ENCODE data around the gene FPR1. TPM values are rescaled to one million over a fixed set of nuclear protein-coding genes. Genes with fewer than 3 reads are reported as not detected.

The FPR1 gene
- total RNA-seq, 1 donor from 2014 or later = not detected

- peaks cover 3% of the 10 kb centered on the region for H3K9me3 ChIP-seq (ENCODE audit: insufficient read depth, low read depth, low read length)
- no peaks in the 10 kb centered on the region for H3K27me3 ChIP-seq (ENCODE audit: insufficient read depth, low read length)
- H4K20me1 ChIP-seq (ENCODE audit: insufficient read depth, low read length) = no peaks in the 10 kb centered on the region
- H3K4me3 Mint-ChIP-seq (ENCODE audit: unreplicated experiment) = no peak overlapping the region
- no peaks in the 10 kb centered on the region for H3K79me2 ChIP-seq (ENCODE audit: insufficient read depth, low read length)
- no peaks in the 10 kb centered on the region for H3K4me1 Mint-ChIP-seq (ENCODE audit: low read depth, unreplicated experiment)
- H3K36me3 Mint-ChIP-seq (ENCODE audit: low read depth, unreplicated experiment) = no peaks in the 10 kb centered on the region
- no peak overlapping the region for H3K27ac Mint-ChIP-seq (ENCODE audit: unreplicated experiment)
- H3K4me3 ChIP-seq (ENCODE audit: insufficient read depth, low read depth, low read length) = no peak overlapping the region
- peaks cover 11% of the 10 kb centered on the region for H3K9me3 Mint-ChIP-seq (ENCODE audit: unreplicated experiment)
- peak overlapping the region; percentile 11 for H3K27ac ChIP-seq (ENCODE audit: low read depth, low read length)
- no peak overlapping the region for H3K9ac ChIP-seq (ENCODE audit: low read length)
- DNase-seq (ENCODE audit: low read depth) (no peak), FAIRE-seq (peak; percentile 26)
- H2AFZ ChIP-seq (ENCODE audit: low read depth, low read length) = no peak overlapping the region
- no peaks in the 10 kb centered on the region for H3K4me1 ChIP-seq (ENCODE audit: insufficient read depth, low read length)
- no peak overlapping the region for H3K4me2 ChIP-seq (ENCODE audit: low read length)
- no peaks in the 10 kb centered on the region for H3K36me3 ChIP-seq (ENCODE audit: insufficient read depth, low read length)
- no peak for TF ChIP-seq CTCF (IDR thresholded peaks at IDR 0.05; ENCODE audit: insufficient read depth, low read depth, low read length)
- no peak for TF ChIP-seq EZH2 (IDR thresholded peaks at IDR 0.05; ENCODE audit: insufficient read depth, low read length)
- H3K27me3 Mint-ChIP-seq (ENCODE audit: low read depth, unreplicated experiment) = no peaks in the 10 kb centered on the region
Measured at GRCh38 chr19:51789061-51789795, 37.5 kb upstream of the FPR1 start.

- DNase-seq (ENCODE audit: low read depth) (no peak), FAIRE-seq (no peak)
- H3K27ac Mint-ChIP-seq (ENCODE audit: unreplicated experiment) = no peak overlapping the region
- H3K9me3 ChIP-seq (ENCODE audit: insufficient read depth, low read depth, low read length) = peaks cover 3% of the 10 kb centered on the region
- H3K36me3 Mint-ChIP-seq (ENCODE audit: low read depth, unreplicated experiment) = no peaks in the 10 kb centered on the region
- no peaks in the 10 kb centered on the region for H4K20me1 ChIP-seq (ENCODE audit: insufficient read depth, low read length)
- H3K27me3 ChIP-seq (ENCODE audit: insufficient read depth, low read length) = no peaks in the 10 kb centered on the region
- peaks cover 11% of the 10 kb centered on the region for H3K9me3 Mint-ChIP-seq (ENCODE audit: unreplicated experiment)
- H3K4me1 ChIP-seq (ENCODE audit: insufficient read depth, low read length) = no peaks in the 10 kb centered on the region
- no peak overlapping the region for H3K4me3 ChIP-seq (ENCODE audit: insufficient read depth, low read depth, low read length)
- no peaks in the 10 kb centered on the region for H3K27me3 Mint-ChIP-seq (ENCODE audit: low read depth, unreplicated experiment)
- H3K4me1 Mint-ChIP-seq (ENCODE audit: low read depth, unreplicated experiment) = no peaks in the 10 kb centered on the region
- no peak for TF ChIP-seq CTCF (IDR thresholded peaks at IDR 0.05; ENCODE audit: insufficient read depth, low read depth, low read length)
- no peak overlapping the region for H3K4me2 ChIP-seq (ENCODE audit: low read length)
- H2AFZ ChIP-seq (ENCODE audit: low read depth, low read length) = no peak overlapping the region
- no peaks in the 10 kb centered on the region for H3K79me2 ChIP-seq (ENCODE audit: insufficient read depth, low read length)
- no peak overlapping the region for H3K9ac ChIP-seq (ENCODE audit: low read length)
- H3K4me3 Mint-ChIP-seq (ENCODE audit: unreplicated experiment) = no peak overlapping the region
- H3K27ac ChIP-seq (ENCODE audit: low read depth, low read length) = no peak overlapping the region
- no peaks in the 10 kb centered on the region for H3K36me3 ChIP-seq (ENCODE audit: insufficient read depth, low read length)
Measured at GRCh38 chr19:51788029-51788428, 36.4 kb upstream of the FPR1 start.
